ENCODE data around the gene CD9.

GRCh38 chr12:6228535-6229223 is 28.5 kb downstream of the CD9 start:
- TF ChIP-seq POLR2A (IDR thresholded peaks at IDR 0.05; ENCODE audit: low read length) (no peak), GATA1 (IDR thresholded peaks at IDR 0.05; ENCODE audit: low read depth, low read length) (no peak)

All from erythroblast (primary cell).